Brain microvascular endothelial cell (primary cell): ENCODE results near the gene A1CF.

Experiments used
- DNase-seq: peaks from one replicate; pipeline ENCODE4 v3.0.0-alpha.2; 2020
- H3K27ac ChIP-seq: fragments of 250-450 bp; sonication (Bioruptor Pico); 2 replicates; pipeline ENCODE4 v1.5.1; 2020; ENCODE audit warnings: mild to moderate bottlenecking, moderate library complexity
- H3K27me3 ChIP-seq: fragments of 250-450 bp; sonication (Bioruptor Pico); replicated peaks from 2 replicates; pipeline ENCODE4 v1.5.1; 2020; ENCODE audit warnings: mild to moderate bottlenecking
- H3K36me3 ChIP-seq: fragments of 250-450 bp; sonication (Bioruptor Pico); replicated peaks from 2 replicates; pipeline ENCODE4 v1.5.1; 2020; ENCODE audit warnings: mild to moderate bottlenecking
- H3K4me3 ChIP-seq: 2 replicates; pipeline ENCODE4 v1.5.1; 2011; ENCODE audit warnings: low read depth, mild to moderate bottlenecking, control low read depth, low read length, moderate library complexity
- CTCF ChIP-seq: IDR thresholded peaks from 2 replicates; pipeline ENCODE4 v1.5.1; 2011; ENCODE audit warnings: low read depth, mild to moderate bottlenecking, moderate library complexity, low read length, control low read depth, inconsistent platforms; ENCODE audit errors: missing control alignments
- in situ Hi-C: cut with HindIII; loops from 2 replicates; pipeline ENCODE4 v1.10.0; 2017; ENCODE audit warnings: low sequenced_read_pairs, low pct_ligation_motif_present

The A1CF gene

GRCh38 chr10:50876429-50876828, 9.0 kb downstream of the A1CF start:
- no peak for DNase-seq
- Histone ChIP-seq H3K27ac (no peak overlapping the region), H3K4me3 (no peak overlapping the region), H3K36me3 (no peaks in the 10 kb centered on the region), H3K27me3 (no peaks in the 10 kb centered on the region)
- no peak for TF ChIP-seq CTCF
- in situ Hi-C loops, result no loop called here

GRCh38 chr10:50874723-50875122, 10.7 kb downstream of the A1CF start:
- in situ Hi-C loops, result no loop called here
- Histone ChIP-seq H3K4me3 (no peak overlapping the region), H3K27me3 (no peaks in the 10 kb centered on the region), H3K36me3 (no peaks in the 10 kb centered on the region), H3K27ac (no peak overlapping the region)
- no peak for DNase-seq
- no peak for TF ChIP-seq CTCF

GRCh38 chr10:50866317-50866716, 19.1 kb downstream of the A1CF start:
- Histone ChIP-seq H3K4me3 (no peak overlapping the region), H3K27ac (no peak overlapping the region), H3K36me3 (no peaks in the 10 kb centered on the region), H3K27me3 (no peaks in the 10 kb centered on the region)
- in situ Hi-C loops, result no loop called here
- DNase-seq, result no peak
- no peak for TF ChIP-seq CTCF

GRCh38 chr10:50862719-50863118, 22.7 kb downstream of the A1CF start:
- H3K36me3 ChIP-seq, result no peaks in the 10 kb centered on the region
- TF ChIP-seq CTCF, result no peak
- H3K27ac ChIP-seq, result no peak overlapping the region
- DNase-seq, result no peak
- in situ Hi-C loops, result no loop called here
- no peak overlapping the region for H3K4me3 ChIP-seq
- no peaks in the 10 kb centered on the region for H3K27me3 ChIP-seq

- H3K36me3 ChIP-seq, result no peaks in the 10 kb centered on the region
- H3K4me3 ChIP-seq, result no peak overlapping the region
- in situ Hi-C loops, result no loop called here
- H3K27ac ChIP-seq, result no peak overlapping the region
- no peak for TF ChIP-seq CTCF
- no peaks in the 10 kb centered on the region for H3K27me3 ChIP-seq
- DNase-seq, result no peak
Measured at GRCh38 chr10:50861370-50861769, 24.1 kb downstream of the A1CF start.

GRCh38 chr10:50857579-50857978, 27.8 kb downstream of the A1CF start:
- no peak for DNase-seq
- H3K27me3 ChIP-seq, result no peaks in the 10 kb centered on the region
- no peak overlapping the region for H3K4me3 ChIP-seq
- H3K27ac ChIP-seq, result no peak overlapping the region
- no peak for TF ChIP-seq CTCF
- no peaks in the 10 kb centered on the region for H3K36me3 ChIP-seq
- in situ Hi-C loops, result no loop called here
